ENCODE measurements around the gene KCNMB2. TPM values are rescaled to one million over a fixed set of nuclear protein-coding genes. Genes with fewer than 3 reads are reported as not detected.

Gene KCNMB2
- polyA plus RNA-seq, 1 experiment = not detected

DNA sequence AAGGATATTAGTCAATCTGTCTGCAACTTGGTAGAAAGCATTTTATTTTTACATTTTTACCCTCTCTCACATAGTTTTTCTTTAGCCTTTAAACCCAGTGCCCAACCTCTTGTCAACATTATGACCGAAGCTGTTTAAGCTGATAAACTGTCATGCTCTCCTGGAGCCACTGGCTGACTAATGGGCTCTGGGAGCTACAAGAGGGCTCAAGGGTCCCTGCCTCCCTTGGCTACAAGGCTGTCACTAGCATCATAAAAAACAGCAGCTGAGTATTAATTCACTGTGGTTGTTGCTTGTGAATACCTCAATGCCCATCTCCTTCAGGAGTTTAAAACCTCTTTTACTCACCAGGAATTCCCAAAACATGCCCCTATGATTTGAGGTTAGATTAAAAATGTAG is 297.5 kb downstream of the KCNMB2 start:
- Histone ChIP-seq H3K36me3 (ENCODE audit: control insufficient read depth, insufficient read depth, low read length) (no peaks in the 10 kb centered on the region), H3K27me3 (ENCODE audit: control insufficient read depth, insufficient read depth, low read length) (no peaks in the 10 kb centered on the region), H3K4me3 (ENCODE audit: low read depth, low read length) (no peak overlapping the region)
- CTCF ChIA-PET = no interaction called here
- POLR2A ChIA-PET = no interaction called here
- no peak for DNase-seq (ENCODE audit: low read depth)
- no peak for TF ChIP-seq CTCF (IDR thresholded peaks at IDR 0.05; ENCODE audit: insufficient read depth, low read depth, low read length)

- no peak for TF ChIP-seq CTCF (IDR thresholded peaks at IDR 0.05; ENCODE audit: insufficient read depth, low read depth, low read length)
- DNase-seq (ENCODE audit: low read depth) = no peak
- ChIA-PET CTCF (interaction anchor here (1.2 kb wide), 1 partner anchor 92 kb away, joined by 3 read pairs; no protein-coding TSS in a partner anchor), POLR2A (no interaction called here)
- Histone ChIP-seq H3K27me3 (ENCODE audit: control insufficient read depth, insufficient read depth, low read length) (no peaks in the 10 kb centered on the region), H3K4me3 (ENCODE audit: low read depth, low read length) (no peak overlapping the region), H3K36me3 (ENCODE audit: control insufficient read depth, insufficient read depth, low read length) (no peaks in the 10 kb centered on the region)
Measured at GRCh38 chr3:178835033-178835432, 298.8 kb downstream of the KCNMB2 start.

- no peak for TF ChIP-seq CTCF (IDR thresholded peaks at IDR 0.05; ENCODE audit: insufficient read depth, low read depth, low read length)
- Histone ChIP-seq H3K4me3 (ENCODE audit: low read depth, low read length) (no peak overlapping the region), H3K27me3 (ENCODE audit: control insufficient read depth, insufficient read depth, low read length) (no peaks in the 10 kb centered on the region), H3K36me3 (ENCODE audit: control insufficient read depth, insufficient read depth, low read length) (no peaks in the 10 kb centered on the region)
- ChIA-PET POLR2A (no interaction called here), CTCF (no interaction called here)
- no peak for DNase-seq (ENCODE audit: low read depth)
Measured at GRCh38 chr3:178837512-178837911, 301.3 kb downstream of the KCNMB2 start.

DNA sequence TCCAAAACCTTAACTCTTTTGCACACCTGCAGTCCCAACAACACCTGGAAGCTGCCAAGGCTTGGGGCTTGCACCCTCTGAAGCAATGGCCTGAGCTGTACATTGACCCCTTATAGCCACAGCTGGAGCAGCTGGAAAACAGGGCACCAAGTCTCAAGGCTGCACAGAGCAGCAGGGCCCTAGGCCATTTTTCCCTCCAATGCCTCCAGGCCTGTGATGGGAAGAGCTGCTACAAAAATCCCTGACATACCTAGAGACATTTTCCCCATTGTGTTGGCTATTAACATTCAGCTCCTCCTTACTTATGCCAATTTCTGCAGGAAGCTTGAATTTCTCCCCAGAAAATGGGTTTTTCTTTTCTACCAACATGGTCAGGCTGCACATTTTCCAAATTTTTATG is 304.4 kb downstream of the KCNMB2 start:
- no peak for DNase-seq (ENCODE audit: low read depth)
- Histone ChIP-seq H3K4me3 (ENCODE audit: low read depth, low read length) (no peak overlapping the region), H3K36me3 (ENCODE audit: control insufficient read depth, insufficient read depth, low read length) (no peaks in the 10 kb centered on the region), H3K27me3 (ENCODE audit: control insufficient read depth, insufficient read depth, low read length) (no peaks in the 10 kb centered on the region)
- no peak for TF ChIP-seq CTCF (IDR thresholded peaks at IDR 0.05; ENCODE audit: insufficient read depth, low read depth, low read length)
- ChIA-PET CTCF (no interaction called here), POLR2A (no interaction called here)

- POLR2A ChIA-PET = no interaction called here
Measured at GRCh38 chr3:178841011-178841410, 304.8 kb downstream of the KCNMB2 start.

More at GRCh38 chr3:178841011-178841410, 304.8 kb downstream of the KCNMB2 start:
- TF ChIP-seq CTCF (IDR thresholded peaks at IDR 0.05; ENCODE audit: insufficient read depth, low read depth, low read length) = no peak
- DNase-seq (ENCODE audit: low read depth) = no peak
- Histone ChIP-seq H3K36me3 (ENCODE audit: control insufficient read depth, insufficient read depth, low read length) (no peaks in the 10 kb centered on the region), H3K27me3 (ENCODE audit: control insufficient read depth, insufficient read depth, low read length) (no peaks in the 10 kb centered on the region), H3K4me3 (ENCODE audit: low read depth, low read length) (no peak overlapping the region)
- CTCF ChIA-PET = no interaction called here
